SHP77 (cell line): ENCODE measurements around the gene OTOGL.
"Not testable (repeated sequence)": the region's sequence is repeated elsewhere in the genome, so short reads cannot be mapped to it uniquely, and the experiment has no call there.

Source experiments
- DNase-seq, 2 experiments: peaks; one replicate each; lab custom pipeline; 2025; lab: John Stamatoyannopoulos, UW

Gene OTOGL

GRCh38 chr12:80120994-80121393 lies 21.7 kb downstream of the OTOGL start:
- no peak for DNase-seq

- no peak for DNase-seq
Observed at GRCh38 chr12:80121661-80122060, 22.3 kb downstream of the OTOGL start.

- DNase-seq: no peak
Observed at GRCh38 chr12:80129895-80130530, 30.7 kb downstream of the OTOGL start.

GRCh38 chr12:80135624-80136023 lies 36.3 kb downstream of the OTOGL start:
- DNase-seq: no peak

GRCh38 chr12:80140005-80140404 lies 40.7 kb downstream of the OTOGL start:
- no peak for DNase-seq

- DNase-seq: no peak
Observed at GRCh38 chr12:80142640-80143039, 43.3 kb downstream of the OTOGL start.

GRCh38 chr12:80143537-80143936 lies 44.2 kb downstream of the OTOGL start:
- no peak for DNase-seq

GRCh38 chr12:80149547-80150313 lies 50.4 kb downstream of the OTOGL start:
- not testable (repeated sequence) for DNase-seq

- no peak for DNase-seq
Observed at GRCh38 chr12:80151131-80151530, 51.8 kb downstream of the OTOGL start.

- no peak for DNase-seq
Observed at GRCh38 chr12:80154261-80154660, 54.9 kb downstream of the OTOGL start.

- no peak for DNase-seq
Observed at GRCh38 chr12:80156306-80156705, 57.0 kb downstream of the OTOGL start.

GRCh38 chr12:80157645-80158044 lies 58.3 kb downstream of the OTOGL start:
- DNase-seq: no peak

GRCh38 chr12:80161612-80162011 lies 62.3 kb downstream of the OTOGL start:
- DNase-seq: no peak

GRCh38 chr12:80162177-80162576 lies 62.8 kb downstream of the OTOGL start:
- no peak for DNase-seq

GRCh38 chr12:80165746-80166145 lies 66.4 kb downstream of the OTOGL start:
- no peak for DNase-seq

- DNase-seq: no peak
Observed at GRCh38 chr12:80166751-80167150, 67.4 kb downstream of the OTOGL start.

GRCh38 chr12:80168936-80169335 lies 69.6 kb downstream of the OTOGL start:
- no peak for DNase-seq

- DNase-seq: no peak
Observed at GRCh38 chr12:80170915-80171314, 71.6 kb downstream of the OTOGL start.

- DNase-seq: no peak
Observed at GRCh38 chr12:80173083-80173864, 73.9 kb downstream of the OTOGL start.

- DNase-seq: no peak
Observed at GRCh38 chr12:80175307-80175930, 76.1 kb downstream of the OTOGL start.

- no peak for DNase-seq
Observed at GRCh38 chr12:80176706-80177105, 77.4 kb downstream of the OTOGL start.

GRCh38 chr12:80178846-80179245 lies 79.5 kb downstream of the OTOGL start:
- no peak for DNase-seq
